ENCODE measurements around the gene CCDC141. TPM values are rescaled to one million over a fixed set of nuclear protein-coding genes. Genes with fewer than 3 reads are reported as not detected.

Gene CCDC141
- total RNA-seq, 2 donors from 2014 or later, result 79.4 to 97.5 TPM

DNA sequence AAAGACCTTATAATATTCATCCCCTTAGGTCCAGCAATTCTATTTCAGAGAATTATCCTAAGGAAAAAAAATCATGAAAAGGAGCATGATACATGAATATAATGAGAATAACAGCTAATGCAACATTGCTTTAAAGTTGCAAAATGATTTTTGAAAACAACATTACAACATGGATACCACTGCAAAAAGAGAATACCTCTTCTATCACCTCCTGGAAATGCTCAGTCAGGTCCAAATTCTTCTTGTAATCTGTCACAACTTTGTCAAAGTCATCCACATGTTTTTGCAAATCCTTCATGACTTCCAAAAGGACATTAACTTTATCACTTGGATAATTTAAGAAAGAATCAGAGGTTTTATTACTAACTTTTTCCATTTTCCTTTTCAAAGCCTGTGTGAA, 194.8 kb downstream of the CCDC141 start:
- DNase-seq, result no peak
- ATAC-seq, result no peak
- intact Hi-C loops (cut with DNase I), result no loop called here

DNA sequence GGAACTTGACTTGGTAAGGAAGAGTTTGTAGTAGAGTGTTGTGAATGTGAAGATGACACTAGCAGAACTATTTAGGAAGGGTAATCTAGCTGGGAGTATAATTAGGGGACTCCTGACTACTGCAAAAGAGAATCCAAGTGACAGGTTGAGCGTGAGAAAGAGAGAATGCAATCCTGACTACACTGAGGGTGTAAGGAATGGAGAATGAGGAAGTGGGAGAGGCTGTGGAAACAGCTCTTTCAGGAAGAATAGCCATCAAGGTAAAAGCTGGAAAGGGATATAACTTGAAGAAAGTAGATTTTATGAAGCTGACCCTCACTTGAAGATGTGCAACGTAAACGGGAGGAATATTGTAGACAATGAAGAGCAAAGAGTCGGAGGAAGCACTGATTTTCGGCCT, 201.6 kb downstream of the CCDC141 start:
- intact Hi-C loops (cut with DNase I), result no loop called here
- ATAC-seq, result no peak
- no peak for DNase-seq

DNA sequence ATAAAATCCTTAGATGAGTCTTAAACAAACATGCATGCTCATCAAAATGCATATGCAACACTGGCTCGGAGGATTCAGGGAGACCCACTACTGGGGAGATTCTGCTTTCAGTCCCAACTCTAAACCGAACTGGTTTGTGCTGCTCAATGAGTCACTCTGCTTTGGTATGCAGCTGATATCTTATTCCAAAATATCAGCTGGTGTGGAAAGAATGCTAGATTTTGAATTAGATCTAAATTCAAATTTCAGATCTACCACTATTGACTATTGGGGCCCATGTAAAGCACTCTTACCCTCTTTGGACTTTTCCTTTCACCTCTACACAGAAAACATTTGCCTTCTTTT, 203.5 kb downstream of the CCDC141 start:
- intact Hi-C loops (cut with DNase I), result no loop called here
- DNase-seq, result no peak
- ATAC-seq, result no peak

DNA sequence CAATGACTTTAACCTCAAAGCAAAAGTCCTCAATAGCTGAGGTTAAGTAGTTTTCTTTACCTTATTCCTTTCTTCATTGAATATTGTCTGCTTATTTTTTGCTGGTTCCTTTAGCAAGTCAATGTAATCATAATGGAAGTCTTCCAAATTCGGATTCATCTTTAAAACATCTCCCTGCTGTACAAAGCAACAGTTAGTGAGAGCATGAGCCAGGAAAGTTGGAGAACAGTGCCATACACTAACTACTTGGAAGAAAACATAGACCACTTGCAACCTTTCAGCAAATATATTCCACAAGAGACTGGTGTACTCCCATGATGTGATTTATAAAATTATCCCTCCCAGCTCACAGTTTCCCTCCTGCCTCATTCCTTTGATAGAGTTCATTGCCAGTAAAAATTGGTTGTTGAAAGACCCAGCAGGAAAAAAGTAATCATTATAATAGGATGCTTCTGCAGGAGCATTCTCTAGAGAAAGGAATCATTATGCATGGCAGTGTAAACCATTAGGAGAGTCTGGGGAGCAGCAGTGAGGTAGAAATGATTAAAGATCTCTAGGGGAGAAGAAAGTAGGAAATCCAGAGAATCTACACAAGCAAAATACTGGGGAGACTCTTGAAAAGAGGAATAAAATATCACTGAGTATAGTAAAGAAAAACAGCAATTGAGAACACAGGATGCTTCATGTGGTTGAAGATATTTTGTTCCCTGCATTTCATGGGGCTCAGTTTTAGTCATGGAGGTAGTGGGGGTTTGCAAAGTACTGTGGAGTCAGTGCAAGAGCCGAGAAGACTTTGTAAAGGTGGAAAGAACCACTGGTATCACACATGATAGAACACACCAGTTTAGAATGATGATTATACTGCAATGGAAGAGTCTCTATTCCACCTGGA, 204.1 kb downstream of the CCDC141 start:
- intact Hi-C loops (cut with DNase I), result no loop called here
- ATAC-seq (peak in 1 of 2 donors; percentile 79), DNase-seq (no peak)

DNA sequence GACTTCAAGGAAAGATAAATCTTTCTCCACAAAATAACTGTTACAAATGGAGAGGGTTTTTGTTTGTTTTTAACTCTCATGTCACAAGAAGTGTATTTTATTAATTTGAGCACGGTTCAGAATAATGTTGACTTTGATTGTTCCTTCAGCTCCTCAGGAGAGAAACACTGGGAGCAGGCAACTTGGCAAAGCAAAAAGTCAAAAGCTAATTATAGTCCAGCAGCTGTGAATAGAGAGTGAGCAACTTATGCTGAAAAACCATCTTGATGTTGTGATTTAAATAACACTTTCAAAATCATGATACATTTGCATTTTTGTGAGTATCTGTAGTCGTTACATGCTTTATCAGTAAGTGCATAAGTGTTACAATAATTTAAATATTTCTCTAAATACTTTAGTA, 205.2 kb downstream of the CCDC141 start:
- intact Hi-C loops (cut with DNase I), result no loop called here
- DNase-seq (no peak), ATAC-seq (peak; percentile 56 to 57)

DNA sequence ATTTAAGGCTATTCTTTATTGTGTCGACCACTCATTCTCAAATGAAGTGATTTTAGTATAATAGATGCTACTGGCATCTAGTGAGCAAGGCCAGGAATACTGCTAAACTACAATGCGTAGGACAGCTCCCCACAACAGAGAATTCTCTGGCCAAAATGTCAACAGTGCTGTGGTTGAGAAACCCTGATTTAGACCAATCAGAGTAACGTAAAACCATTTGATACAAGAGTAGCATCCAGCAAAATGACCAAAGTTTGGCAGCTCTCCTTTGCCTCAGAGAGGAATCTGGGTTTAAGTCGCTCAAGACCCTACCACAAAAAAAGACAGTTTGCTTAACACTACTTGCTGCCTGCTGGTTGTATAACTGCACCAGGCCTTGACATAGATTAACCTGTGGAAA, 205.7 kb downstream of the CCDC141 start:
- DNase-seq (no peak), ATAC-seq (peak; percentile 34 to 84)
- intact Hi-C loops (cut with DNase I), result no loop called here

DNA sequence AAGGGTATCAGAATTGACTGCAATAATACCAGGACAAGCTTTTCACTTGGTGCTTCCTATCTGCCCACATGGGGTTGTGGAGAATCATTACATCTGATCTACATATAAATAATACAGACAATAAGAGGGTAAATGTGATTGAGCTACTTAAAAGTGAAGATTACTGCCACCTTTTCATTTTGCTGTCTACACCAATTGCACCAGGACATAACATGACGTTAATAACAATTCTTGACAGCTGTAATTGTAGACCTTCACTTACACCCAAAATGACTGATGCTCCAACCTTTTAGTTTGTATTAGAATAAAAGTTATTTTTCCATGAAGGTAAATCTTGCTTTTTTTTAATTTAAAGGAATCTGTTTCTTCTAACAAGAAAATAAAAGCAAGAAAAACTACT, 206.2 kb downstream of the CCDC141 start:
- ATAC-seq (no peak), DNase-seq (no peak)
- intact Hi-C loops (cut with DNase I), result no loop called here

DNA sequence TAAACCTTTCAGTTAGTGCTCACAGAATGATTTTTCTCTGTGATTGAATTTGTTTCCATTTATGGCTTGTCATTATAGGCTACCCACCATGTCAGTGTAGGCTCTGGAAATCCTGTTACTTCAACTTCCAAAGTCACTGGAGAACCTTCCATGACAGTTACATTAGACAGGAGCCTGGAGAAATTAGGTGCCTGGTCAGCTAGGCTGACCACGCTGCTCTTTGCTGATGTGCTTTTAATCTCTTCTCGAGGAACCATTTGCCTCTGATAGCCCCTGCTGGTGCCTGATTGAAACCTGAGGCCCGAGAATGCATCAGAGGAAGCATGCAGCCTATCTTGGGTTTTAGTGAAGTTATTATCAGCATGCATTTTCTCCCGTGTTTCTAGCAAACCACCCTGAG, 213.1 kb downstream of the CCDC141 start:
- DNase-seq, result no peak
- intact Hi-C loops (cut with DNase I), result no loop called here
- ATAC-seq, result no peak

DNA sequence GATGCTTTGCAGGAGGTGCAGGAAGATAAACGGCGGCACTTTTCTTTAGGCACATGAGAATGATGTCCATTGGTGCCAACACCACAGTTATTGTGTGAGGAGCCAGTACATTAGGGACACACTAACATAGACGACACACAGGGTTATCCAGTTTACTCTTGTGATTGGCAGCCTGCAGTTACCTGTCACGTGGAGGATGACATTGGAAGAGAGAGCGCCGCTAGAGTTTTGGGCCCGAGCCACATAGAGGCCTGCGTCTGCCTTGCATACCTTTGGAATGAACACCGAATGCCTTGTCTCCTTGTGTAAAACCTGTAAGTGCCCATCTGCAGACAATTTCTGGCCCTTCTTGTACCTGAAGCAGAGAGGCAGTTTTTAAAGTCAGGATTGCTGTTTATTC, 215.9 kb downstream of the CCDC141 start:
- DNase-seq (peak; percentile 37), ATAC-seq (peak; percentile 44 to 78)
- intact Hi-C loops (cut with DNase I), result no loop called here

DNA sequence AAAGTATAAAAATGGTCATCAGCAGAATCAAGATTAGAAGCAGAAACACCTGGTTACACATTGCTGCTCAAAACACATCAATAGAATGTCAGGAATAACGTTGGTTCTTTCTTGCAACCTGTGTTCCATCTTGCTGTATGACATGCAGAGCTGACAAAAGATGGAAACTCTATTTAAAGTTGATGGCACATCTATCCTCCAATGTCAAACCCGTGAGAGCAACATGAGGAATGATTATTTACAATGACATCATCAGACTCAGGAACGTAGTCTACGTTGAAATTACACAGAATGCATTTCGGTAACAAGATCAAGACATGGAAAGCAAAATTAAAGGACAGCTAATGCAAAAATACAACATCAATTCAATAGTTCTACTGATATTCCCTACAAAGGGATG, 216.6 kb downstream of the CCDC141 start:
- ATAC-seq (no peak), DNase-seq (no peak)
- intact Hi-C loops (cut with DNase I), result no loop called here

DNA sequence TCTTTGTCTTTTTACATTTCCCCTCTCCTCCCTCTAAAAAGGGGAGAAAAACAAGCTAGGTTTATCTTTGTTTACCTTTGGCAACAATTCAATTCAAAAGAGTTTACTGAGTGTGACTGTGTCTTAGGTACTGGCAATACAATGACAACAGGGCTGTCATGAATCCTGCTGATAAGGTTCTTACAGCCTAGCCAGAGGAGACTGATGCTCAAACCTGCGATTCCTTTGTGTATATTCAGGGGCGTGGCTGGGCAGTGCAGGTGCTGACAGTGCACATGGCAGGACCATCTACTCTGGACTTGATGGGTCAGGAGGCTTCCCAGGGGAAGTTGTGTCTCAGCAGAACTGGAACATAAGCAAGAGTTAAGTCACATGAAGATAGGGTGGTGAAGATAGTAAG, 219.5 kb downstream of the CCDC141 start:
- ATAC-seq (no peak), DNase-seq (no peak)
- intact Hi-C loops (cut with DNase I), result no loop called here

DNA sequence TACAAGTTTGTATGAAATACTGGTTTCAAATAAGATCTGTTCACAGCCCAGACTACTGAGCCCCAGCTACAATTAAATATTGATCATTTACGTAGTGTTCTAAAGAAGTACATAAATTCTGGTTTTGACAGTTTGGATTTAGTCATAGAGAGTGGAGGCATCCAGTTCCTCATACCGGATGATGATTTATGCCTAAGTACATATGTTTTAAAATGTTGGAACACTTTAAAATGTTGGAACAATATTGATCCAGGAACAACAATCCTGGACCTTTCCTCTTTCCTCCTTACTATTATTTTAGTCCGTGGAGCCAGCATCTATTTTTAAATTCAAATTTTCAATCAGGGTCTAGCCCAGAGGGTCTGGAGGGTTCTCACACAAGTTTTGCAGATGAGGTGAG, 220.0 kb downstream of the CCDC141 start:
- intact Hi-C loops (cut with DNase I), result no loop called here
- DNase-seq, result no peak
- no peak for ATAC-seq

DNA sequence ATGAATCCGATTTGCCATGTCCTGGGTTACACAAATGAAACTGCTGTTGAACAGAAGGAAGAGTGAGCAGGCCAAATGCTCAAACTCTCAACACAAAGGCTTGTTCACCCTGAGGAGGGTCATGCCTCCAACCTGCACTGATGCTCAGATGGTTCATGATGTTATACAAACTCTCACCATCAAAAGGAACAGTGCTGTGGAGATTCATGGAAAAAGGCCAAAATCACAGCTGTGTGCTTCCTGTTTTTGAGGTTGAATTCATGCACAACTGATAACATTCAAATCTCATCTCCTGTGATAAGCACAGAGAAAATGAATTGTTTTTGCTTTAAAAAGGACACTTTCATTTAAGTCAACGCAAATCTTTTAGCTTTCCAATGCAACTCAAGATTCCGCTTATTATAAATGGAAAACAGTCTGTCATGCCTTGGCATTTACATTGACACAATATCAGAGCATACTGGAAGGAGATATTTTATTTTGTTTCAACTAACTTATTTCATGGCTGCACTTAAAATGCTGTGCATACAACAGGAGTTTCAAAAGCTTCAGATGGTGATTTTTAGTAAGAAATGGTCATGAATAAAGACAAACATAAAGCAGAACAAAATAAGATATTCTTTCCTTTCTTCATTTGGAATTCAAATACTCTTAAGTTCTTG, 220.5 kb downstream of the CCDC141 start:
- intact Hi-C loops (cut with DNase I), result no loop called here
- ATAC-seq (peak in 1 of 2 donors; percentile 45), DNase-seq (no peak)

DNA sequence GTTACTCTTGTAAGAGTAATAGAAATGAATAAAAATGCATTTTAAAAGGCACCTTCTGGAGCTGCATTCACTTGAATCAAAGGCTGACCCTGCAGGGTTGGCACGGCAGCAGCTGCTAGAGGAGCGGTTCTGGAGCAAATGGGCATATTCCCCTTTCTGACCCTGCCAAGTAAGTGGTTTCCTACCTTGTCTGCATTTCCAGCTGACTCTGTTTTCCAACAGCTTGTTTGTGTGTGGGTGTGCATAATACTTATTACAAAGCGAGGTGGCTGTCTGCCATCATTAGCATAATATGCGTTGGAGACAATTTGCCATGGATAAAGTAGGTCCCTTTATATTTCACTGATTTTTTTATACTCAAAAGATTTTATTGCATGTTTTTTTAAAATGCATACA, 221.5 kb downstream of the CCDC141 start:
- intact Hi-C loops (cut with DNase I), result no loop called here
- ATAC-seq (peak in 1 of 2 donors; percentile 17), DNase-seq (no peak)

DNA sequence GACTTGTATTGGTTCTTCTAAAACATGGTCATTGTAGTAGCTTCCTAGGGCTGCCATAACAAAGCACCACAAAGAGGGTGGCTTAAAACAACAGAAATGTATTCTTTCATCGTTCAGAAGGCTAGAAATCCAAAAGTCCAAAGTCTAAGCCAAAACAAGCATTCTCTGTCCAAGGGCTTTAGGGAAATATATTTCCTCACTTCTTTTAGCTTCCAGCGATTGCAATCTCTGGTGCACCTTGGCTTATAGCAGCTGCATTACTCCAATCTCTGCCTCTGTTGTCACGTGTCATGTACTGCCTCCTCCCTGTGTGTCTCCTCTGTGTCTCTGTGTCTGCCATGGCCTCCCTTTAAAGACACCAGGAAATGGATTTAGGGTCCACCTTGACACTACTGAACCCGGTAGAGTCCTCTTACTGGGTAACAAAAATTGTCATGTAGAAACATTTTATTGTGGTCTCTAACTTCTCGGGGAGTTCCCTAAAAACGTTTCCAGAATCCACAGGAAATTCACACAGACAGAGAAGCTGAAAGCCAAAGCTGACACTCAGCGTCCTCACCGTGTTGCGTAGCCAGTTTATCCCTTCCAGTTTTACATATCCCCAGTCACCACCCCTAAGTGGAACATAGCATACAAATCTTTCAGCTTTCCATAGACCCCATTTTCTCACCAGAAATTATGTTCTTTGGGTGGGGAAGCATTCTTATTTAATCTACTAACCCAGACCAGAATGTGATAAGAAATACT, 222.0 kb downstream of the CCDC141 start:
- DNase-seq (no peak), ATAC-seq (peak; percentile 46 to 63)
- intact Hi-C loops (cut with DNase I), result no loop called here

DNA sequence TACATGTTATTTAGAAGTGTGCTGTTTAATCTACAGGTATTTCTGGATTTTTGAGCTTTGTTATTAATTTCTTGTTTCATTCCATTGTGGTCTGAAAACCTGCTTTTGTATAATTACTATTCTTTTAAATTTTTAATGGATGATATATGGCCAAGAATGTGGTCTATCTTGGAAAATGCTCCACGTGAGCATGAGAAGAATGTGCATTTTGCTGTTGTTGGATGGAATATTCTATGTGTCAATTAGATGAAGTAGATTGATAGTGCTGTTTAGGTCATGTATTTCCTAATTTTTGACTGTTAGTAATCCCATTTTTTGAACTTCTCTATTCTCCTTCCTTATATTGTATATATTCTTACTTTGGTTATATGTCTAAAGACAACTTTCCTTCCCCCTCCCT, 222.8 kb downstream of the CCDC141 start:
- intact Hi-C loops (cut with DNase I), result no loop called here
- DNase-seq (no peak), ATAC-seq (no peak)

DNA sequence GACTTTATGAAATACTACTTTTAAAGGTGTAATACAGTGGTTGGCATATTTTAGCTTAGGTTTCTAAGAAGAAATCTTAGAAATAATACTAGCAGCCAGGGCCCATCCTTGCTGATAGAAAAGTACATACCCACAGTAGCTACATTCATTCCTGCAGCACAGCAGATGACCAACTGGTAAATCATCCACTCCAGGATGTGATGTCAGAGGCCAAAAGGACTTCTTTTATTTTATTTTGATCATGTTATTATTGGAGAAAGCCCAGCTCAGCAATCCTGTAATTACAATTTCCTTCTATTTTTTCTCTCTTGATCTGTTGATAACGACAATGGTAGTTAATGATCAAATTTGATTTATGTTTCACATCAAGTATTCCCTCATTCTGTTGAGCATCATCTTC, 224.8 kb downstream of the CCDC141 start:
- DNase-seq, result no peak
- no peak for ATAC-seq

DNA sequence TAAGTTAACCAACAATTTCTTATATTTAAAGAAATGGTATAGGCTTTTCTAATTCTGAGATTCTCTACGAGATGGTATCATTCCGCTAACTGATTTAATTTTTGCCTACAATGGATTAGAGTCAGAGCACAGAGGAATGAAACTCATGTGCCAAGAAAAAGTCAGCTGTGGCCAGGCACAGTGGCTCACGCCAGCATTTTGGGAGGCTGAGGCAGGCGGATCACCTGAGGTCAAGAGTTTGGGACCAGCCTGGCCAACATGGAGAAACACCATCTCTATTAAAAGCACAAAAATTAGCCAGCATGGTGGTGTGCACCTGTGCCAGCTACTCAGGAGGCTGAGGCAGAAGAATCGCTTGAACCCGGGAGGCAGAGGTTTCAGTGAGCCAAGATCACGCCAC, 225.8 kb downstream of the CCDC141 start:
- ATAC-seq, result no peak

More for the DNA sequence above, 224.8 kb downstream of the CCDC141 start:
- intact Hi-C loops (cut with DNase I), result no loop called here

DNA sequence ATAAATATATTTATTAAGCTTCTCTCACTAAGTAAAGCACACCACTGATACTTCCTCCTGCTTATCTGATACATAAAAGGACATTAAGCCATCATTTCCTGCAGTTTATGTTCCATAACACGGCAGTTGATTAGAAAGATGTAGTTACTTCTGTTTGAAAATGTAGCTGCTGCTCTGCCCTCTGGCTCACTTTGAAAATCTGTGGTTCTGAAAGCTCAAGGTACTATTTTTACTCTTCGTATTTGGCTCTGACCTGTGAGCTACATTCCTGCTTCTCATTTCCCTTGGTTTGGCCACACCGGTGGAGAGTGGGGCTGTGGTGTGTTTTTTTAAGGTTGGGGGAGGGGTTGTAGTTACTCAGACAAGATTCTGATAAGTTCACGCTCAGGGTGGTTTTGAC, 229.9 kb downstream of the CCDC141 start:
- ATAC-seq, result peak; percentile 75 to 83
- DNase-seq, result no peak
- intact Hi-C loops (cut with DNase I), result no loop called here

More for the DNA sequence above, 225.8 kb downstream of the CCDC141 start:
- intact Hi-C loops (cut with DNase I), result no loop called here
- DNase-seq, result no peak
